ENCODE measurements around the gene CELF2. TPM values are rescaled to one million over a fixed set of nuclear protein-coding genes. Genes with fewer than 3 reads are reported as not detected.

CELF2 gene
- total RNA-seq, 1 donor from 2014 or later: 3.8 TPM

DNA sequence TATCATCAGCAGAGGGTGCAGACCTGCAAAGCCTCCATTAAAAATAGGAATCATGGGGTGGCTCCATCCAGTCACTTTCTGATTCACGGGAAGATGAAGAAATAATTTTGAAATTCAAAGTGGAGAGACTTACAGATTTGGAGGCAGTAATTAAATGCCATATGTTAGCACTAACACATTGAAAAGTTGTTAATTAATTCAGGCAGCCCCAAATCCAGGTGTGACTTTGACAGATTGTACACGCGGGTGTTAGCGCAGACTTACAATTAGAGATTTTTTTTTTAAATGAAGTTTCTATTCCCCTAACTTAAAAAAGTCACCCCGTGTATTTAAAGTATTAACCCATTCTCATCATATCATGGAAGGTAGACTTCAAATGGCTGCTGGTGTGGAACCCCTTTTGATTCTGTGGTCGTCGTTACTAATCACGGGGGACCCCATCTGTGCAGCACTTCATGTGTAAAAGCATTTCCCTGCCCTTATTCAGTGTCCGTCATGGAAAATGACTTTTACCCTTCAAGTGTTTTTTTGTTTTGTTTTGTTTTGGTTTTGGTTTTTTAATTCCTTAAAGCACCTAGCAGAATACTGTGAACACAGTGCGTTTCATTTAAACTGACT is 235.8 kb downstream of the CELF2 start:
- Mint-ChIP-seq H3K27ac (no peak overlapping the region), H3K36me3 (ENCODE audit: insufficient read depth) (no peaks in the 10 kb centered on the region), H3K9me3 (ENCODE audit: low read depth) (no peaks in the 10 kb centered on the region), H3K4me3 (ENCODE audit: low read depth) (no peak overlapping the region), H3K27me3 (peaks cover 7% of the 10 kb centered on the region), H3K4me1 (ENCODE audit: low read depth) (no peaks in the 10 kb centered on the region)
- DNase-seq (ENCODE audit: low spot score, unreplicated experiment): no peak
- TF ChIP-seq CTCF (IDR thresholded peaks at IDR 0.05; ENCODE audit: unreplicated experiment): no peak

GRCh38 chr10:11255156-11255555 is 237.5 kb downstream of the CELF2 start:
- TF ChIP-seq CTCF (IDR thresholded peaks at IDR 0.05; ENCODE audit: unreplicated experiment): no peak
- Mint-ChIP-seq H3K4me1 (ENCODE audit: low read depth) (no peaks in the 10 kb centered on the region), H3K4me3 (ENCODE audit: low read depth) (no peak overlapping the region), H3K36me3 (ENCODE audit: insufficient read depth) (no peaks in the 10 kb centered on the region), H3K27me3 (peaks cover 11% of the 10 kb centered on the region), H3K9me3 (ENCODE audit: low read depth) (no peaks in the 10 kb centered on the region), H3K27ac (no peak overlapping the region)
- no peak for DNase-seq (ENCODE audit: low spot score, unreplicated experiment)

GRCh38 chr10:11255796-11256444 is 238.2 kb downstream of the CELF2 start:
- Mint-ChIP-seq H3K36me3 (ENCODE audit: insufficient read depth) (no peaks in the 10 kb centered on the region), H3K4me3 (ENCODE audit: low read depth) (no peak overlapping the region), H3K27ac (no peak overlapping the region), H3K27me3 (peaks cover 11% of the 10 kb centered on the region), H3K4me1 (ENCODE audit: low read depth) (no peaks in the 10 kb centered on the region), H3K9me3 (ENCODE audit: low read depth) (no peaks in the 10 kb centered on the region)
- DNase-seq (ENCODE audit: low spot score, unreplicated experiment): no peak
- TF ChIP-seq CTCF (IDR thresholded peaks at IDR 0.05; ENCODE audit: unreplicated experiment): no peak

DNA sequence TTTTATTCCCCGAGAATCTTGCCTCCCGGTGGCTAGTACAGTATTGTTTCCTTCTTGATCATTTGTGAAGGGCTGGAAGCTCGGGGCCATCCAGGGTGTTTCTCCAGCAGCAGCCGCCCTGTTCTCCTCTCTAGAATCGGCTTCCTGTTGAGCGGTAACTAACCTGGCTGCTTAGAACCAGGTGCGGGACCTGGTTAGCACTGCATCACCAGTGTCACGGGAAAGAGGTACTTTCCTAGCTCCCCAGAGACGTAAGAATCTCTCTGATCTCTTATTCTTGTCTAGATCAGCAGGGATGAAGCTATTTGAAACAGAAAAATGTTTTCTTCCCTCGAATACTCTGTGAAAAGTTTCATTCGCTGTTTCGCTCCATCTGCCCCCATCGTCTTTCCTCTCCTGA is 239.2 kb downstream of the CELF2 start:
- Mint-ChIP-seq H3K27me3 (peaks cover 11% of the 10 kb centered on the region), H3K27ac (no peak overlapping the region), H3K36me3 (ENCODE audit: insufficient read depth) (no peaks in the 10 kb centered on the region)

More for the DNA sequence above, 239.2 kb downstream of the CELF2 start:
- Mint-ChIP-seq H3K9me3 (ENCODE audit: low read depth) (no peaks in the 10 kb centered on the region), H3K4me1 (ENCODE audit: low read depth) (no peaks in the 10 kb centered on the region), H3K4me3 (ENCODE audit: low read depth) (no peak overlapping the region)
- no peak for DNase-seq (ENCODE audit: low spot score, unreplicated experiment)
- no peak for TF ChIP-seq CTCF (IDR thresholded peaks at IDR 0.05; ENCODE audit: unreplicated experiment)
